ENCODE measurements around the gene ARID4B.

DNA sequence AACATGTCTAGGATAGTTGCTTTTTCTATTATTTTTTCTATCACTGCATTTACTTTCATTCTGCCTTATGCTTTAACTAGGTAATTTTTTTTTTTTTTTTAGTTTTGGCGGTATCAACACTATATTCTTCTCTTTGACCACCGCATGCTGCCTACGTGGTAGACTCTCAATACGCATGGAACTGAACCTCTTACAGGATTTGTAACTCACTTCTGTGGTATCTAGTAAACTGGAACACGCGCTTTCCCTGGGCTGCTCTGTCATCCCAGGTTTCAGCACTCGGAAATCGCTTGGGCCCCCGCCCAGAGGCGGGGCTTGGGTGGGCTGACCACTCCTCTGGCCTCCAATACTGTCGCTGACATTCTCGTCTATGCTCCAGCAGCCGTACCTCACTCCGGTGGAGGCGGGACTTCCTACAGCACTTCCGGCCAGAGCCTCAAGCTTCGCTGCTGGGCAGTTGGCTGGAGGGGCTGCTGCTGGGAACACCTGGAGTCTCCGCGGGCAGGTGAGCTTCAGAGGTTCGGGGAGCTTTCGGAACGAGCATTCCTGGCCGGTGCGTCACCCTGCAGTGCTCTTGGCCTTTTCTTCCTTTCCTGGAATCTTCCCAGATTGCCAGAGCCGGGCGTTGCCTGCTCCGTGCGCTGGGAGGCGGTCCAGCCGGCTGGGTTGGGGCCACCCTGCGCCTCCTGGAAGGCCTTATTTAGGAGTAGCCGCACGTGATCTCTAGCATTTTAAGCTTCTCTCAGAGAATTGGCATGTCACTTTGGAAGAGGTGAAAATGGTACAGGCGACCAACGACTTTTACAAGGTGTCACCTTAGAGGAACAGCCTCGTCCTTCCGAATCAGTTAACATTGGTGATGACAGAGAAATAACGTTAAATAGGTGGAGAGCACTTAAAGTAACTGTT lies 39.3 kb upstream of the ARID4B start, which contains the start of gene TBCE:
- no peak for TF ChIP-seq POLR2A (IDR thresholded peaks at IDR 0.05)
- TF ChIP-seq, protein P1, sequence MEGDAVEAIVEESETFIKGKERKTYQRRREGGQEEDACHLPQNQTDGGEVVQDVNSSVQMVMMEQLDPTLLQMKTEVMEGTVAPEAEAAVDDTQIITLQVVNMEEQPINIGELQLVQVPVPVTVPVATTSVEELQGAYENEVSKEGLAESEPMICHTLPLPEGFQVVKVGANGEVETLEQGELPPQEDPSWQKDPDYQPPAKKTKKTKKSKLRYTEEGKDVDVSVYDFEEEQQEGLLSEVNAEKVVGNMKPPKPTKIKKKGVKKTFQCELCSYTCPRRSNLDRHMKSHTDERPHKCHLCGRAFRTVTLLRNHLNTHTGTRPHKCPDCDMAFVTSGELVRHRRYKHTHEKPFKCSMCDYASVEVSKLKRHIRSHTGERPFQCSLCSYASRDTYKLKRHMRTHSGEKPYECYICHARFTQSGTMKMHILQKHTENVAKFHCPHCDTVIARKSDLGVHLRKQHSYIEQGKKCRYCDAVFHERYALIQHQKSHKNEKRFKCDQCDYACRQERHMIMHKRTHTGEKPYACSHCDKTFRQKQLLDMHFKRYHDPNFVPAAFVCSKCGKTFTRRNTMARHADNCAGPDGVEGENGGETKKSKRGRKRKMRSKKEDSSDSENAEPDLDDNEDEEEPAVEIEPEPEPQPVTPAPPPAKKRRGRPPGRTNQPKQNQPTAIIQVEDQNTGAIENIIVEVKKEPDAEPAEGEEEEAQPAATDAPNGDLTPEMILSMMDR (IDR thresholded peaks at IDR 0.05): peak in 1 of 3 donors; percentile 14

All from lower leg skin (tissue), 3 donors.